ENCODE data around the gene MUC12.

MUC12 gene

DNA sequence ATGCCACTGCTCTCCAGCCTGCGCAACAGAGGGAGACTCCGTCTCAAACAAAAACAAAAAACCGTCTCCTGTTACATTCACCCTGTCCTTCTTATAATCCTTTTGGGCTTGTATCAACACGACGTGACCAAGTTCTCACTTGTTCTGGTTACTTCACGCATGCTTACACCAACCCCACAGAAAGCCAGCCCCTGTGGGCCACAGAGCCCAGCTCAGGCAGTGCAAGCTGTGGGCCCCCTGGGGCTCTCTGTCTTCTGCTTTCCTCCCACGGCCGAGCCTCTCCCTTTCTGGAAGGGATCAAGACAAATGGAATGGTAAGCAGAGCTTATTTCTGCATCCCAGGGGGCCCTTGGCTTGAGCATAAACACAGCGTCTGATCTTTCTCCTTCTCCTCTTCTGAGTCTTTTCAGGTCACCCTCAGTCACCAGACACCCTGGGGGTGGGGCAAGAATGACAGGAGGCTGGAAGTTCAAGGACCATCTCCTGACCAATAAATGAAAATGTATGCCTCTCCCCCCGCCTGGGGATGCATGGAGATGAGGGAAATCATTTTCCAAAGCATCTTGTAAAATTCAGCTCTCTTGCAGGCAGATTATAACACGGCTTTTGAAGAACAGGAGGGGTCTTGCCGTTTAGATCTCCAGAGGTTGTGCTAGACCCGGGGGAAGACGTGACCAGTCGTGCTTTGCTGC, 96.9 kb downstream of the MUC12 start:
- no peak for DNase-seq

DNA sequence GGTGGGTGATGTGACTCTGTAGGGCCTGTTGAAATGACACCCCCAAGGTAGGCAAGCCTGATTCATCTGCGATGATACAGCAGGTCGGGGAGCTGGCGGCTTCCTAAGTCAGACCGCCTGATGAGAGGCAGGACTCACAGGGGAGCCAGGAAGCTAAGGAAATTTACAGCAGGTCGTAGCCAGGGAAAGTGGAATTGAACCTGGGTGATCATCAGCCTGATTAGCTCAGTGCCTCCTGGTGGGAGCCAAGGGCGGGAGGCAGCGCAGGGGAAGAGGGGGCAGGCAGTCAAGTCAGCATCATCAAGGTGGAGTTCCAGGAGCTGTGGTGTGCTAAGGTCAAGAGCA, 97.4 kb downstream of the MUC12 start:
- DNase-seq: no peak

DNA sequence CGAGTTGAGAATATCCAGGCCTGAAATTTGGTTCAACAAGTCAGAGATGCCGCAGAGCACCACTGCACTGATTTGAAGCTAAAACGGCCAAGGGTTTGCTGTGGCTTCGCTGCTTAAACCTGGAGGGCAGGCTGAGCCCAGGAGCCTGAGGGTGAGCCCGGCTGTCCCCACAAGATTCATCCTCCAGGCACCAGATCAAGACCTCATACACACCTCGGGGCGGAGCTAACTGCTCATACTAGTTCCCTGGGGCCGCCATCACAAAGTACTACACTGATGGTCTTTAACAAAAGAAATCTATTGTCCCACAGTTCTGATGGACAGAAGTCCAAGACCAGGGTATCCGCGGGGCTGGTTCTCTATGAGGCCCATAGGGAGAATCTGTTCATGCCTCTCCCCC, 99.0 kb downstream of the MUC12 start:
- DNase-seq: no peak
